HG03442 (cell line): Measurements from ENCODE around the gene AFG1L.
"Not testable (repeated sequence)": the region's sequence is repeated elsewhere in the genome, so short reads cannot be mapped to it uniquely, and the experiment has no call there.

ENCODE experiments used
- ATAC-seq: cut with Tn5 transposase; IDR thresholded peaks from one replicate; pipeline ENCODE4 v1.9.1; 2021; ENCODE audit warnings: mild to moderate bottlenecking, moderate library complexity; ENCODE audit not compliant: unreplicated experiment

Gene AFG1L

GRCh38 chr6:108287373-108287772 is 7.5 kb upstream of the AFG1L start:
- ATAC-seq = no peak

GRCh38 chr6:108288742-108289141 is 6.1 kb upstream of the AFG1L start:
- no peak for ATAC-seq

- no peak for ATAC-seq
Measured at GRCh38 chr6:108291091-108291490, 3.8 kb upstream of the AFG1L start.

- ATAC-seq = not testable (repeated sequence)
Measured at GRCh38 chr6:108292561-108292960, 2.3 kb upstream of the AFG1L start.

- ATAC-seq = no peak
Measured at GRCh38 chr6:108293527-108294296, 1.1 kb upstream of the AFG1L start.

- ATAC-seq = peak; percentile 24
Measured at GRCh38 chr6:108294297-108294726, 542 bp upstream of the AFG1L start.

- no peak for ATAC-seq
Measured at GRCh38 chr6:108295676-108296075, 822 bp downstream of the AFG1L start.

- no peak for ATAC-seq
Measured at GRCh38 chr6:108302386-108302785, 7.5 kb downstream of the AFG1L start.

GRCh38 chr6:108304646-108305045 is 9.8 kb downstream of the AFG1L start:
- ATAC-seq = no peak

- not testable (repeated sequence) for ATAC-seq
Measured at GRCh38 chr6:108308641-108309040, 13.8 kb downstream of the AFG1L start.

GRCh38 chr6:108309844-108310243 is 15.0 kb downstream of the AFG1L start:
- no peak for ATAC-seq

GRCh38 chr6:108312605-108313004 is 17.8 kb downstream of the AFG1L start:
- ATAC-seq = no peak

GRCh38 chr6:108321253-108321747 is 26.4 kb downstream of the AFG1L start:
- no peak for ATAC-seq

GRCh38 chr6:108322728-108323127 is 27.9 kb downstream of the AFG1L start:
- no peak for ATAC-seq

GRCh38 chr6:108323710-108324466 is 29.0 kb downstream of the AFG1L start:
- ATAC-seq = no peak

- ATAC-seq = not testable (repeated sequence)
Measured at GRCh38 chr6:108330221-108330785, 35.4 kb downstream of the AFG1L start.

- ATAC-seq = no peak
Measured at GRCh38 chr6:108330806-108331205, 36.0 kb downstream of the AFG1L start.

GRCh38 chr6:108331982-108332381 is 37.1 kb downstream of the AFG1L start:
- no peak for ATAC-seq

- no peak for ATAC-seq
Measured at GRCh38 chr6:108336971-108337370, 42.1 kb downstream of the AFG1L start.

GRCh38 chr6:108337721-108338120 is 42.9 kb downstream of the AFG1L start:
- no peak for ATAC-seq

GRCh38 chr6:108341372-108341771 is 46.5 kb downstream of the AFG1L start:
- ATAC-seq = no peak

GRCh38 chr6:108343894-108344293 is 49.0 kb downstream of the AFG1L start:
- ATAC-seq = no peak
